Gastroesophageal sphincter (tissue), 3 donors: Measurements from ENCODE around the gene ANO2.

Source experiments
- POLR2AphosphoS5 ChIP-seq: sonication (generic); formaldehyde crosslinking; IDR thresholded peaks from one replicate; pipeline ENCODE4 v1.6.1; 2017; ENCODE audit warnings: antibody characterized with exemption
- TF ChIP-seq, protein P1 (sequence below), 4 experiments: fragments of 200-600 bp in 2 of 4; fragments of 450-650 bp in 2 of 4; sonication (generic) in 1 of 4; IDR thresholded peaks; one replicate each; pipeline ENCODE4 v1.5.1; 2017 to 2019; ENCODE audit warnings: antibody characterized with exemption in 4 of 4, mild to moderate bottlenecking in 2 of 4, moderate library complexity in 2 of 4

DNA sequence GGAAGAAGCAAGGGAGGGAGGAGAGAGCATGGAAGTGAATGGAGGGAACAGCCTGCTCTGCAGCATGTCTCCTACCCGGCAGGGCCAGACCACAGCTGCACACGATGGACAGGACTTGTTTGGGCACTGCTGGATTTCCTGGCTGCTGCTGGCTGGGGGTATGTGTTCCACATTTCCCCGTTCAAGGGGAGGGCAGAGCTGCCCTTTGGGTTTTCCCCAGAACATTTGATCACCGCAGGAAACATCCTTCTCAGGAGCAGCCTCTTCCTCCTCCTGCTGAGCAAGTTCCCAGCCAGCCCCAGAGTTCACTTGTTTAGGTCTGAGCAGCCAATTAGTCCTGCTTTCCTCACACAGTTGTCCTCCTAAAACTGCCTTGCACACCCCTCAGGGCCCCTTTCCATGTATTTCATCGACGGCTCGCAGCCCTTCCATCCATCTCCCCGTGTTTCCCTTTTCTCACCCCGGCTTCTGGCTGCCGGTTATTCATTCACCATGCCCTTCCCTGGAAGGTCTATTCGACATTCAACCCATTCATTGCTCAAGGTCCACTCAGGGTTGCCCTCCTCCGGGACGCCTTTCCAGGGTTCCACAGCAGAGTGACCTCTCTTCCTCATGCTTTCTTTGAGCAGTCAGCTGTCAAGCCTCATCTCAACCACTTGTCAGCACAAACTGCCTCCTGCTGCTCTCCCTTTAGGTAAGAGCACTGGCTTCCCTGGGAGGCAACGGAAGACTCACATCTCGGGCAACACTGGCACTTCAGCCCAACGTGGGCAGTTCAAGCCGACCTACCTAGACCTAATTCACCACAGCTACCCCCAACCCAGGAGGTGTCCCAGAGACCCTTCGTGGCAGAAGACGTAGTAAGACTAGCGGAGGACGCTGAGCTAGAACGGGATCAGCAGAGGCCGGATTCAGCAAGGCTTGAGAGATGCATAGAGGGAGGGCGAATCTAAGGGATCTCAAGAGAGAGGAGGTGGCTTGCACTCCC, 20.1 kb upstream of the ANO2 start:
- TF ChIP-seq, protein P1, sequence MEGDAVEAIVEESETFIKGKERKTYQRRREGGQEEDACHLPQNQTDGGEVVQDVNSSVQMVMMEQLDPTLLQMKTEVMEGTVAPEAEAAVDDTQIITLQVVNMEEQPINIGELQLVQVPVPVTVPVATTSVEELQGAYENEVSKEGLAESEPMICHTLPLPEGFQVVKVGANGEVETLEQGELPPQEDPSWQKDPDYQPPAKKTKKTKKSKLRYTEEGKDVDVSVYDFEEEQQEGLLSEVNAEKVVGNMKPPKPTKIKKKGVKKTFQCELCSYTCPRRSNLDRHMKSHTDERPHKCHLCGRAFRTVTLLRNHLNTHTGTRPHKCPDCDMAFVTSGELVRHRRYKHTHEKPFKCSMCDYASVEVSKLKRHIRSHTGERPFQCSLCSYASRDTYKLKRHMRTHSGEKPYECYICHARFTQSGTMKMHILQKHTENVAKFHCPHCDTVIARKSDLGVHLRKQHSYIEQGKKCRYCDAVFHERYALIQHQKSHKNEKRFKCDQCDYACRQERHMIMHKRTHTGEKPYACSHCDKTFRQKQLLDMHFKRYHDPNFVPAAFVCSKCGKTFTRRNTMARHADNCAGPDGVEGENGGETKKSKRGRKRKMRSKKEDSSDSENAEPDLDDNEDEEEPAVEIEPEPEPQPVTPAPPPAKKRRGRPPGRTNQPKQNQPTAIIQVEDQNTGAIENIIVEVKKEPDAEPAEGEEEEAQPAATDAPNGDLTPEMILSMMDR (IDR thresholded peaks at IDR 0.05), result no peak
- no peak for TF ChIP-seq POLR2AphosphoS5
